Mucosa of stomach (tissue), 1 donor: ENCODE results near the gene SAFB.

Experiments
- H3K27me3 ChIP-seq: one replicate; pipeline ENCODE4 v1.7.0; 2013; ENCODE audit warnings: mild to moderate bottlenecking, low read length; ENCODE audit not compliant: control insufficient read depth, insufficient read depth
- H3K36me3 ChIP-seq: one replicate; pipeline ENCODE4 v1.7.0; 2013; ENCODE audit warnings: low read length; ENCODE audit not compliant: control insufficient read depth, insufficient read depth
- H3K4me1 ChIP-seq: one replicate; pipeline ENCODE4 v1.7.0; 2013; ENCODE audit warnings: mild to moderate bottlenecking, low read length; ENCODE audit not compliant: control insufficient read depth, insufficient read depth
- H3K4me3 ChIP-seq: one replicate; pipeline ENCODE4 v1.7.0; 2013; ENCODE audit warnings: low read length
- H3K9ac ChIP-seq: one replicate; pipeline ENCODE4 v1.7.0; 2013; ENCODE audit warnings: mild to moderate bottlenecking, low read length, moderate library complexity
- H3K9me3 ChIP-seq: one replicate; pipeline ENCODE4 v1.7.0; 2013; ENCODE audit warnings: mild to moderate bottlenecking, low read length, moderate library complexity; ENCODE audit not compliant: control insufficient read depth
- donor health status: Pancreatic carcinoma.

The SAFB gene

GRCh38 chr19:5588906-5589676 lies 33.8 kb upstream of the SAFB start:
- peaks cover 19% of the 10 kb centered on the region for H3K36me3 ChIP-seq
- H3K9me3 ChIP-seq: no peaks in the 10 kb centered on the region
- H3K4me3 ChIP-seq: no peak overlapping the region
- no peaks in the 10 kb centered on the region for H3K4me1 ChIP-seq
- H3K9ac ChIP-seq: no peak overlapping the region
- no peaks in the 10 kb centered on the region for H3K27me3 ChIP-seq

GRCh38 chr19:5590151-5590864 lies 32.6 kb upstream of the SAFB start:
- Histone ChIP-seq H3K4me1 (no peaks in the 10 kb centered on the region), H3K27me3 (no peaks in the 10 kb centered on the region), H3K9me3 (no peaks in the 10 kb centered on the region), H3K4me3 (no peak overlapping the region), H3K36me3 (peaks cover 23% of the 10 kb centered on the region), H3K9ac (no peak overlapping the region)

- Histone ChIP-seq H3K36me3 (peaks cover 27% of the 10 kb centered on the region), H3K27me3 (no peaks in the 10 kb centered on the region), H3K9me3 (no peaks in the 10 kb centered on the region), H3K9ac (no peak overlapping the region), H3K4me3 (no peak overlapping the region), H3K4me1 (no peaks in the 10 kb centered on the region)
Measured at GRCh38 chr19:5590865-5591154, 32.1 kb upstream of the SAFB start.

GRCh38 chr19:5591476-5591875 lies 31.4 kb upstream of the SAFB start:
- Histone ChIP-seq H3K9me3 (no peaks in the 10 kb centered on the region), H3K27me3 (no peaks in the 10 kb centered on the region), H3K4me3 (no peak overlapping the region), H3K4me1 (no peaks in the 10 kb centered on the region), H3K36me3 (peaks cover 27% of the 10 kb centered on the region), H3K9ac (no peak overlapping the region)

- Histone ChIP-seq H3K9me3 (no peaks in the 10 kb centered on the region), H3K4me3 (no peak overlapping the region), H3K27me3 (no peaks in the 10 kb centered on the region), H3K9ac (no peak overlapping the region), H3K36me3 (peaks cover 27% of the 10 kb centered on the region), H3K4me1 (no peaks in the 10 kb centered on the region)
Measured at GRCh38 chr19:5592531-5593342, 30.1 kb upstream of the SAFB start.

- Histone ChIP-seq H3K9me3 (no peaks in the 10 kb centered on the region), H3K27me3 (no peaks in the 10 kb centered on the region), H3K4me3 (no peak overlapping the region), H3K36me3 (peaks cover 32% of the 10 kb centered on the region), H3K9ac (no peak overlapping the region), H3K4me1 (no peaks in the 10 kb centered on the region)
Measured at GRCh38 chr19:5593343-5594255, 29.3 kb upstream of the SAFB start.

- H3K9ac ChIP-seq: no peak overlapping the region
- H3K9me3 ChIP-seq: no peaks in the 10 kb centered on the region
- H3K4me1 ChIP-seq: no peaks in the 10 kb centered on the region
- no peak overlapping the region for H3K4me3 ChIP-seq
- peaks cover 32% of the 10 kb centered on the region for H3K36me3 ChIP-seq
- H3K27me3 ChIP-seq: no peaks in the 10 kb centered on the region
Measured at GRCh38 chr19:5594521-5594950, 28.3 kb upstream of the SAFB start.

- Histone ChIP-seq H3K4me3 (no peak overlapping the region), H3K4me1 (no peaks in the 10 kb centered on the region), H3K9me3 (no peaks in the 10 kb centered on the region), H3K27me3 (no peaks in the 10 kb centered on the region), H3K9ac (no peak overlapping the region), H3K36me3 (peaks cover 26% of the 10 kb centered on the region)
Measured at GRCh38 chr19:5595129-5595528, 27.8 kb upstream of the SAFB start.

- H3K27me3 ChIP-seq: no peaks in the 10 kb centered on the region
- no peaks in the 10 kb centered on the region for H3K4me1 ChIP-seq
- peaks cover 26% of the 10 kb centered on the region for H3K36me3 ChIP-seq
- no peak overlapping the region for H3K4me3 ChIP-seq
- H3K9me3 ChIP-seq: no peaks in the 10 kb centered on the region
- H3K9ac ChIP-seq: no peak overlapping the region
Measured at GRCh38 chr19:5595745-5596144, 27.1 kb upstream of the SAFB start.

- Histone ChIP-seq H3K9me3 (no peaks in the 10 kb centered on the region), H3K4me3 (no peak overlapping the region), H3K4me1 (no peaks in the 10 kb centered on the region), H3K36me3 (peaks cover 5% of the 10 kb centered on the region), H3K9ac (no peak overlapping the region), H3K27me3 (no peaks in the 10 kb centered on the region)
Measured at GRCh38 chr19:5600797-5601196, 22.1 kb upstream of the SAFB start.

- Histone ChIP-seq H3K9me3 (no peaks in the 10 kb centered on the region), H3K27me3 (no peaks in the 10 kb centered on the region), H3K4me1 (no peaks in the 10 kb centered on the region), H3K4me3 (no peak overlapping the region), H3K36me3 (peaks cover 9% of the 10 kb centered on the region), H3K9ac (no peak overlapping the region)
Measured at GRCh38 chr19:5603626-5604025, 19.3 kb upstream of the SAFB start.
